HTERT RPE-1 (cell line): Measurements from ENCODE around the gene GTF2F1.
"Not testable (repeated sequence)": the region's sequence is repeated elsewhere in the genome, so short reads cannot be mapped to it uniquely, and the experiment has no call there.

Experiments
- in situ Hi-C: fragments of 300-500 bp; cut with MboI; formaldehyde crosslinking; loops from 4 replicates; pipeline ENCODE4 v1.14.3; 2020; ENCODE audit warnings: low sequenced_read_pairs

Gene GTF2F1

DNA sequence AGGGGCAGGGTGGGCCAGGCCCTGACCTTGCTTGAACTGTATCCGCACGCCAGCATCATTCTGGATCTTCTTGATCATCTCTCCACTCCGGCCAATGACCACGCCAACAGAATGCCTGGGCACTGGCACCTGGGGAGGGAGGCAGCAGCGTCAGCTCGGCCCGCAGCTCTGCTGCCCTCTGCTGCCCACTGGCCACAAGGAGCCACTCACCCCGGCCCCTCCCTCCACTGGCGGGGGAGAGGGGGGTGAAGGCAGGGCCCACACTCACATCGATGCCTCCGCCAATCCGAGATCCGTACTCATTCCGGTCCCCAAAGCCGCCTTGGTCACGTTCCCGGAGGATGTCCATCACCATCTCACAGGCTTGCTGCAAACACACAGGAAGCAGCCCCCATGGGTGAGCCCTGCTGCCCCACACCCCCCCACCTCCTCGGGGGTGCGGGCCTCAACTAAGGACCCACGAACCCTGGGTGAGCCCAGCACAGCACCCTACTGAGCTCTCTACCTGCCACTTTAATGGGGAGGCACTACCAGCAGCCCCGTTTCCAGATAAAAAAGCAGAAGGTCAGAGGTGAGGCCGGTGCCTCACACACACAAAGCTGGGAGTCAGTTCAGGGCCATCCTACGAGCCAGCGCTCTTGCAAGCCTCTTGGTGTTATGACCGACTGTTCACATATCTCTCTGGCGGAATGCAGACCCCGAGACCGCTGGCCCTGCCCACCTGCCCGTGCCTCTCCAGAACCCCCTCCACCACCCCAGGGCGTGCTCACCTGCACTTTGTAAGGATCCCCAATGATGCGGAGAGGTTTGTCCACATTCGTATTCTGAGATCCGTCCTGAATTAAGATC is 25.0 kb upstream of the GTF2F1 start:
- in situ Hi-C loops = no loop called here

DNA sequence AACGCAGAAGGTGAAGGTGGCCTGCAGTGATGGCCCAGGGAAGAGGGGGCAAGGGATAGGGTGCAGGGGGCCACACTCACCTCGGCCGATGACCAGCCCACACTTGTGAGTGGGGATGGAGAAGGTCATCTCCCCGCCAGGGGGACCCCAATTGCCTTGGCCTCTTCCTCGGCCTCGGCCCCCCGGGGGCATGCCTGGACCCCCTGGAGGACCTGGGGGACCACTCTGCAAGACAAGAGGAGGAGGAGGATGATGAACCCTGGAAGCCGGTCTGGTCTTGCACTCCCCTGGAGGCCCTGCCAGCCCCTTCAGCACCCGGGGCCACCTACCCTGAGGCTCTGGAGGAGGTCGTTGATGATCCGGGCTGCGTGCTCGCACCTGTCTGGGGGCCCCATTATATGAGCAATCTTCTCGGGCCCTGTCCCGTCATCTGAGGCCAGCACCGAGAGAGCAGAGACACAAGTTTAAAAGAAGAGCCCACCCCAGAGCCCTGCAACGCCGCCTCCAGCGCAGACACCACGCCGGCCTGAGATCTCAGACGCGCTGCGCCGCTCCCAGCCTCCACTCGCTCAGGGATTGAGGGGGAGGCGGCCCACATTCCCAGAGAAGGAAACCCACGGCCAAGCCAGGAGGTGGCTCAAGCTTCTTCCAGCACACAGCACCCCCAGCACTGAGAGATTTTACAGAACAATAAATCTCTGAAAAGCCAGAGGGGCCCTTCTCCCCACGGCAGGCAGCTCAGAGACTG is 23.9 kb upstream of the GTF2F1 start:
- in situ Hi-C loops = no loop called here

- in situ Hi-C loops = no loop called here
Measured at GRCh38 chr19:6415591-6416190, 22.7 kb upstream of the GTF2F1 start.

GRCh38 chr19:6414793-6415590 is 22.0 kb upstream of the GTF2F1 start:
- in situ Hi-C loops = no loop called here

DNA sequence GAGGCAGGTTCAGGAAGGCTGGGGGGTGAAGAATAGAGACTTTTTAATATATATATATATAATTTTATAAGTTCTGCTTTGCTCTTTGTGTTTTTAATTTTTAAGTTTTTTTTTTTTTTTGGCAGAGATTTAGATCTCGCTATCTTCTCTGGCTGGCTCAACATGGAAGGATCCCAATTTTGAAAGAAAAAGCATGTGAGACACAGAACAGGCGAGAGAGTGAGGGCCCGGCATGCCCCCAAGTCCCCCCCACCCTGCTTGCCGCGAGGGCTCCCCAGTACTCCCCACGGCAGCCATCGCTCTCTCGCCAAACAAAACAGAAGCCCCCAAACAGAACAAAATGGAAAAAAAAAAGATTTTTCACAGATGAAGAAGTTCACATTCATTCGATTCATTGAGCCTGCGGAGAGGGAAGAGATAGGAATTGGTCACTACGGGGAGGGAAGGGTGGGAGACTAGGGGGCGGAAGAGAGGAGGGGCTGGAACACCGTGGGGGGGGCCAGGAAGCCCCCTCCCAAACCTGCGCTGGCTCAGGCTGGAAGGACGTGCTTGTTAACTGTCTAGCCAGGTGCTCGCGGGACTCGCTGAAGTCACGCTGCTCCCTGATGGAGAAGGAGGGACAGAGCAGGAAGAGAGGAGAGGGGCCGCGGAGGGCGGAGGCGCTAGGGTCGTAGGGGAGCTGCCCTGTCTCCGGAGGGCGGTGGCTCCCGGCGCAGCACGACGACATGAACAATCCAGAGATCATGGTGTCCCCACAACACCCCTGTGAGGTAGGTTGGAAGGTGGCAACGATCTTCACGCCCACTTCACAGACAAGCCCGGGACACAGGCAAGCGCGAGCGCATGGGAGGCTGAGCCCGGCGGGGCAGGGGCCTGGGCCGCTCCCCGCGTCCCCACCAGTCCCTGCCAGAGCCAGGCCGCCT is 21.0 kb upstream of the GTF2F1 start:
- in situ Hi-C loops = no loop called here

DNA sequence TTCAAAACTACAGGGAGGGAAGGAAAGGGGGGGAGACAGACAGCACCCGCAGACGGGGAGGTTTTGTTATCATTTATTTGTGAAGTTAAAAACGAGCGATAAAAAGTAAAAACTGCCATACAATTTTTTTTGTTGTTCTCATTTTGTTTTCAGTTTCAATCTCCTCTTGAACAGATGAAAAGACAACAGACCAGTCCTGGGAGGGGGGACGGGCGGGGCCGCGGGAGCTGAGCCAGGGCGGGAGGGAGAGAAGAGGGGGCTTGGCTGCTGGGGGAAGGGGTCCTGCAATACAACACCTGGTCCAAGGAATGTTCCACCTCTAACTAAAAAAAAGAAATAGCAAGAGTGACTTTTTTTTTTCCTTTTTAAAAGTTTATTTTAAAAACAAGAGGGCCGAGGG is 20.3 kb upstream of the GTF2F1 start:
- in situ Hi-C loops = no loop called here

- in situ Hi-C loops = no loop called here
Measured at GRCh38 chr19:6412447-6413091, 19.6 kb upstream of the GTF2F1 start.

- in situ Hi-C loops = no loop called here
Measured at GRCh38 chr19:6412061-6412446, 19.1 kb upstream of the GTF2F1 start.

DNA sequence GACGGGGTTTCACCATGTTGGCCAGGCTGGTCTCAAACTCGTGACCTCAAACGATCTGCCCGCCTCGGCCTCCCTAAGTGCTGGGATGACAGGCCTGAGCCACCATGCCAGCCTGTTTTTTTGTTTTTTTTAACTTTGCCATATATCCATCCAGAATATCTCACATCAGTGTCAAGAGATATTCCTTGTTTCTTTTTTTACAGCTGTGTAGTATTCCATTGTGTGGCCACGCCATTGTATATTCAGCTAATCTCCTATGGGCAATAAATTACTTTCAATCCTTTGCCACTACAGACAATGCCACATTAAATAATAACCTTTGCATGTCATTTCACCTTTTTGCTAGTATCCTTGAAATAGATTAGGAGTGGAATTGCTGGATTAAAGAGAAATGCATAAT is 16.4 kb upstream of the GTF2F1 start:
- in situ Hi-C loops = no loop called here

DNA sequence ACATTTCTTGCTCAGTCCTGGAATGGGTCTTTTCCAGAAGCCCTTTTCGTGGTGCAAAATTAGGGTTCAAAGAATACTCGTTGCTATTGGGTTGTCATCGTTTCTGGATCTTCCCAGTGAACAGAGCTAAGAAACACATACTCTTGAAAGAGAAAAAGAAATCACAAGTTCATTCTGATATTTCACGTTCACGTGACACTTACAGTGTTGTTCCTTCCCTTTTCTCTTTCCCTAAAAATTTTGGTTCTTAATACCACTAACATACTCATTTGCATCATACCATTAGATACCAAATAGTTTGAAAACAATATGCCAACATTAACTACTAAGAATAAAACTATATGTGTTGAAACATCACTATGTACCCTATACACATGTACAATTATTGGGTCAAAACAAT is 13.4 kb upstream of the GTF2F1 start:
- in situ Hi-C loops = no loop called here

DNA sequence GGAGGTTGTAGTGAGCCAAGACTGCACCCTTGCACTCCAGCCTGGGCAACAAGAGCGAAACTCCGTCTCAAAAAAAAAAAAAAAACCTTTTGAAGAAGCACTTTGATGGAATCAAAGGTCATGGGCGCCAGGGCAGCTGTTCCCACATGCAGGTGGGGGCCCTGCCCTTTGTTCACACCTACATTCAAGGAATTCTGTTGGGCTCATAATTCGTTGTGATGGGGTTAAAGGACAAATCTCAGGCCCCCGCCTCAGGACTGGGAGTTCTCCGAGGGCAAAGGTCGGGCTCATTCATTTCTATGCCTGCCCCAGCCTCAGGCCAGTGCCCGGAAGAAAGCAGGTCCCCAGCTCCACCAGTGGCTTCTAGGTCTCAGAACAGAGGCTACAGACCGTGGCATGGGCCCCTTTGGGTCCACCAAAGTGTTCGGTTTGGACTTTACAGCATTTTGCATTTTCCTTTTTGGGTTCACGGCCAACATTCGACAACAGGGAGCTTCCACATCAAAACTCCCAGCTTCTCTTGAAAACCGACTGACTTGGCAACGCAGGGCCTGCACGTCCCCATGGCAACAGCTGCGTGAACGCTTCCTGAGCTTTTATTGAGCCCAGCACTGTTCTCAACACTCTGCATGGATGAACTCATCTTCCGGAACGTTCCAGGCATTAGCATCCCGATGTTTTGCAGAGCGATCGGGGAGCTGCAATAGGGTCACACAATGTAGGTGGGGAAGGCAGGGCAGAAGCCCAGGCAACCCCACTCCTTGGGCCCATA is 10.1 kb upstream of the GTF2F1 start:
- in situ Hi-C loops = no loop called here

DNA sequence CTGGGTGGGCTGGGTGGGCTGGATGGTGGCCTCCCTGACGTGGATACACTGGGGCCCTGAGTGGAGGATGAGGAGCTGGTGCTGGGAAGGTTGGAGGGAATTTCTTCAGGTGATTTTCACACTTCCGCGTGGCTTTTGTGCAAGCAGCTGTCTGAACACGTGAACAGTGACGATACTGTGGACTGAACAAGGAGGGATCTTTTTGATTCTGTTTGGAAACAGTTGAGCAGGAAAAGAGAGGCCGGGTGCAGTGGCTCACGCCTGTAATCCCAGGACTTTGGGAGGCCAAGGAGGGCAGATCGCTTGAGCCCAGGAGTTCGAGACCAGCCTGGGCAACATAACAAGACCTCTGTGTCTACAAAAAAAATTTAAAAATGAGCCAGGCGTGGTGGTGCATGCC is 9.1 kb upstream of the GTF2F1 start:
- in situ Hi-C loops = no loop called here

DNA sequence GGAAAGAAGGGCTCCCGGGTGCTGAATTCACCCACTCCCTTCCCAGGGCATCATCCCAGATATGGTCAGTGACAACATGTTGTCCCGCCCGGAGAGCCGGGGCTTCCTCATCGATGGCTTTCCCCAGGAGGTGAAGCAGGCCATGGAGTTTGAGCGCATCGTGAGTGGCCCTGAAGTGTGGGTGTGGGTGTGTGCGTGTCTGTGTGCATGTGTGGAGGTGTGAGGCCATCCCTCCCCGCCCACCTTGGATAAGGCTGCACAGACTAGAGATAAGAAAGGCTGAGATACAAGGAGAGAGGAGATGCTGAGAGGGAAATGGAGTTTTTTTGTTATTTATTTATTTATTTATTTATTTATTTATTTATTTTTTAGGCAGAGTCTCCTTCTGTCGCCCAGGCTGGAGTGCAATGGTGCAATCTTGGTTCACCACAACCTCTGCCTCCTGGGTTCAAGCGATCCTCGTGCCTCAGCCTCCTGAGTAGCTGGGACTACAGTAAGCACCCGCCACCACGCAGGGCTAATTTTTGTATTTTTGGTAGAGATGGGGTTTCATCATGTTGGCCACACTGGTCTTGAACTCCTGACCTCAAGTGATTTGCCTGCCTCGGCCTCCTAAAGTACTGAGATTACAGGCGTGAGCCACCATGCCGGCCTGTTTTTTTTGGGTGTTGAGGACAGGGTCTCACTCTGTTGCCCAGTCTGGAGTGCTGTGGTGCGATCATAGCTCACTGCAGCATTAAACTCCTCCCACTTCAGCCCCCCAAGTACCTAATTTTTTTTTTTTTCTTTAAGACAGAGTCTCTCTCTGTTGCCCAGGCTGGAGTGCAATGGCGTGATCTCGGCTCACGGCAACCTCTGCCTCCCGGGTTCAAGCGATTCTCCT is 7.3 kb upstream of the GTF2F1 start:
- in situ Hi-C loops = not testable (repeated sequence)

DNA sequence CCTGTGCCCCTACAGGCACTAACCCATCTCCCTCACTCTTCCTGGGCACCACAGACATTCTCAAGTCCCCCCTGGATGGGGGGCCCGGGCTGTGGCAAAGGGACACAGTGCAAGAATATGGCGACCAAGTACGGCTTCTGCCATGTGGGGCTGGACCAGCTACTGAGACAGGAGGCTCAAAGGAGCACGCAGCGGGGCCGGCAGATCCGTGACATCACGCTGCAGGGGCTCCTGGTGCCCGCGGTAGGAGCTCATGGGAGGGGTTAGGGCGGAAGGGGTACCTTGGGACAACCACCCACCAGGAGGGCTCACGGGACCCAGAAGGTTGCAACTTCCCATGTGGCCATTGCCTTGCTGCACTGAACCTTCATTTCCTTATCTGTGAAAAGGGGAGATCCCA is 3.3 kb upstream of the GTF2F1 start:
- in situ Hi-C loops = no loop called here

GRCh38 chr19:6394831-6395230 is 1.9 kb upstream of the GTF2F1 start:
- in situ Hi-C loops = no loop called here

GRCh38 chr19:6393983-6394412 is 1.0 kb upstream of the GTF2F1 start:
- in situ Hi-C loops = no loop called here

DNA sequence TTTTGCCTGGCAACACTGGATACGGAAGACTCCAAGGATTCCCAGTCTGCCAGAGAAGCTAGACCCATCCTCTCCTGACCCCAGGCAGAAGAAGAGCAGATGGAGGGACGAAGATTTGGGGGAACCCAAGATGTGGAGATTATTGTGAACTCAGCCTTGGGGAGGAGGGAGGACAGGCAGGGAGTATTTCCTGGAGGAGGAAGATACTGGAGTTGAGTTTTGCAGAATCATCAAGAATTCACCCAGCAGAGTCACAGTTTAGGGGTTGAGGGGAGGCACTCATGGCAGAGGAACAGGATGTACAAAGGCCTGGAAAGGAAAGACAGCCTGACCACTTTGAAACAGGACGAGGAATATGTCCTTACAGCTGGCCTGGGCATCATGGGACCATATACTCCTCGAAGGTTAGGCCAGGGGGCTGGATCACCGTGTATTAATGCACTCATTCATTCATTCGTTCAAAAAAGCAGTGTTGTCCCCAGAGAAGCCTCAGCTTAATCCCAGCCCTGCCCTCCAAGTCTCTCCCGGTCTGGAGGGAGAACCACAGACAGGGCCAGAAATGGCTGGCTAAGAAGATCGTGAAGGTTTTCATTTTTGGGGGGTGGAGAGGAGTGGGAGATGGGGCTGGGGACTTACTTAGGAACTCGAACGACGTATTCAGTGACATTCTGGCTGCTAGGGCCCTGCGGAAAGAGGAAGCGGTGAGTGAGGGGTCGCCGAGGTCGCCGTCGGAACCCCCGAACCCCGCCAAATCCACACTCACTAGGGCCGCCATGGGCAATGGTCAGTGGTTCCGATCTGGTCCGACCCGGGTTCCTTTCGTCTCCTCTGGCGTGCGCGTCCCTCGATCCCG is 517 bp downstream of the GTF2F1 start:
- in situ Hi-C loops = no loop called here
